K562 (cell line): ENCODE data around the gene STMP1. TPM values are rescaled to one million over a fixed set of nuclear protein-coding genes. Genes with fewer than 3 reads are reported as not detected.

Source experiments
- ATAC-seq: fragments of 200-7000 bp; cut with Tn5 transposase; 3 replicates; pipeline ENCODE4 v1.9.1; 2020; ENCODE audit warnings: moderate library complexity
- BruUV-seq: library from RNA; stranded (reverse); fragments of 400-500 nt; replicated peaks from 2 replicates; lab custom pipeline; 2021; lab: Mats Ljungman, UMichigan
- CTCF ChIA-PET: fragments of 300-600 bp; formaldehyde crosslinking; extraction: SDS; loops from one replicate; lab custom pipeline; 2021; ENCODE audit warnings: low intra/inter-chr PET ratio; lab: Yijun Ruan, JAX
- POLR2A ChIA-PET: fragments of 300-600, 350-650 bp; sonication (Branson Sonifier 250); formaldehyde crosslinking; extraction: SDS; loops from one replicate; lab custom pipeline; 2021; ENCODE audit warnings: antibody characterized with exemption, inconsistent platforms; lab: Yijun Ruan, JAX
- DNase-seq, 4 experiments: peaks; one replicate each; pipeline versions ENCODE4 v3.0.0 to v3.0.0-alpha.2; 2011 to 2018; ENCODE audit warnings: low spot score in 3 of 4, mixed read lengths in 3 of 4; ENCODE audit errors: extremely low read depth in 1 of 4
- FAIRE-seq: peaks from 2 replicates; lab custom pipeline; 2011; peaks lifted over from hg19 to GRCh38; lab: Jason Lieb, UNC
- H2AFZ ChIP-seq: 2 replicates; pipeline ENCODE4 v1.6.0; 2011; ENCODE audit warnings: low read depth, low read length, control low read depth, inconsistent platforms
- H3K27ac ChIP-seq: fragments of 200-600 bp; 3 replicates; pipeline ENCODE4 v1.8.0; 2011; ENCODE audit warnings: low read depth, mild to moderate bottlenecking, control low read depth, inconsistent platforms, low read length, moderate library complexity, mixed read lengths; ENCODE audit errors: extremely low read depth
- H3K27me3 ChIP-seq, 2 experiments: fragments of 300-600 bp in 1 of 2; 2 replicates in 1 of 2; 3 replicates in 1 of 2; pipeline versions ENCODE4 v1.6.0 to v1.8.0; 2011; ENCODE audit warnings: inconsistent platforms in 2 of 2, low read length in 2 of 2, mild to moderate bottlenecking in 1 of 2, mixed read lengths in 1 of 2, moderate library complexity in 1 of 2; ENCODE audit not compliant: control insufficient read depth in 2 of 2, insufficient read depth in 2 of 2
- H3K36me3 ChIP-seq: fragments of 300-600 bp; 3 replicates; pipeline ENCODE4 v1.8.0; 2011; ENCODE audit warnings: mild to moderate bottlenecking, low read length, inconsistent platforms; ENCODE audit not compliant: control insufficient read depth, insufficient read depth
- H3K4me1 ChIP-seq, 2 experiments: fragments of 200-600 bp in 1 of 2; replicated peaks in 1 of 2; 2 replicates in 1 of 2; 3 replicates in 1 of 2; pipeline versions ENCODE4 v1.5.1 to v1.8.0; 2011; ENCODE audit warnings: inconsistent platforms in 2 of 2, low read length in 2 of 2, mild to moderate bottlenecking in 1 of 2, mixed read lengths in 1 of 2, moderate library complexity in 1 of 2; ENCODE audit not compliant: control insufficient read depth in 2 of 2, insufficient read depth in 2 of 2
- H3K4me2 ChIP-seq: 2 replicates; pipeline ENCODE4 v1.6.1; 2011; ENCODE audit warnings: low read length, control low read depth, inconsistent platforms, mixed read lengths; ENCODE audit not compliant: insufficient read depth
- H3K4me3 ChIP-seq: fragments of 200-600 bp; sonication (generic), shearing (Covaris generic); 2 replicates; pipeline ENCODE4 v1.5.1; 2016; ENCODE audit warnings: control low read depth, inconsistent platforms
- H3K79me2 ChIP-seq: fragments of 200-600 bp; 3 replicates; pipeline ENCODE4 v1.8.0; 2011; ENCODE audit warnings: low read length, inconsistent platforms; ENCODE audit not compliant: control insufficient read depth, insufficient read depth
- H3K9ac ChIP-seq, 2 experiments: 2 replicates each; pipeline versions ENCODE4 v1.6.0 to v1.6.1; 2011; ENCODE audit warnings: low read depth in 2 of 2, low read length in 2 of 2, control low read depth in 1 of 2, inconsistent platforms in 1 of 2, mild to moderate bottlenecking in 1 of 2, mixed read lengths in 1 of 2; ENCODE audit not compliant: insufficient read depth in 1 of 2
- H3K9me1 ChIP-seq: one replicate; pipeline ENCODE4 v1.6.0; 2011; ENCODE audit warnings: inconsistent platforms, mild to moderate bottlenecking, low read length, moderate library complexity; ENCODE audit not compliant: control insufficient read depth, insufficient read depth
- H3K9me3 ChIP-seq: replicated peaks from 2 replicates; pipeline ENCODE4 v1.5.1; 2011; ENCODE audit warnings: low read depth, low read length, inconsistent platforms; ENCODE audit not compliant: control insufficient read depth, insufficient read depth
- H4K20me1 ChIP-seq: replicated peaks from 2 replicates; pipeline ENCODE4 v1.6.1; 2011; ENCODE audit warnings: low read length, inconsistent platforms, mixed read lengths; ENCODE audit not compliant: control insufficient read depth, insufficient read depth
- ATF3 ChIP-seq, 2 experiments: fragments of 450-650 bp in 1 of 2; sonication (generic) in 1 of 2; formaldehyde crosslinking in 1 of 2; IDR thresholded peaks in 1 of 2; conservative IDR thresholded peaks in 1 of 2; 2 replicates each; pipeline versions ENCODE4 v1.6.1 to v1.8.1; 2016 to 2023; ENCODE audit warnings: mild to moderate bottlenecking in 2 of 2, moderate library complexity in 2 of 2, inconsistent platforms in 1 of 2, missing genetic modification reagents in 1 of 2
- C11orf30 ChIP-seq: fragments of 450-650 bp; IDR thresholded peaks from 2 replicates; pipeline ENCODE4 v1.6.1; 2016; ENCODE audit warnings: low read depth, mild to moderate bottlenecking
- CBFB ChIP-seq: sonication (generic); formaldehyde crosslinking; IDR thresholded peaks from 2 replicates; pipeline ENCODE4 v1.4.0; 2020; ENCODE audit warnings: mild to moderate bottlenecking, missing genetic modification reagents
- ELK3 ChIP-seq: fragments of 450-650 bp; formaldehyde crosslinking; IDR thresholded peaks from 2 replicates; pipeline ENCODE4 v1.4.0; 2020; ENCODE audit warnings: mild to moderate bottlenecking
- FOXM1 ChIP-seq, 2 experiments: fragments of 450-650 bp in 1 of 2; sonication (generic) in 1 of 2; formaldehyde crosslinking in 1 of 2; IDR thresholded peaks; 2 replicates each; pipeline versions ENCODE4 v1.6.1 to v1.9.0; 2017 to 2022; ENCODE audit warnings: low read depth in 2 of 2, mild to moderate bottlenecking in 2 of 2, missing genetic modification reagents in 1 of 2, moderate library complexity in 1 of 2
- GTF2B ChIP-seq: IDR thresholded peaks from 2 replicates; pipeline ENCODE4 v1.6.1; 2011; ENCODE audit not compliant: insufficient read length; ENCODE audit errors: extremely low read depth
- HCFC1 ChIP-seq: IDR thresholded peaks from 2 replicates; pipeline ENCODE4 v1.6.1; 2012; ENCODE audit warnings: low read depth, low read length, improper control_type of control experiment
- NBN ChIP-seq: fragments of 450-650 bp; IDR thresholded peaks from 2 replicates; pipeline ENCODE4 v1.6.1; 2016; ENCODE audit warnings: low read depth, mild to moderate bottlenecking
- NELFE ChIP-seq: IDR thresholded peaks from 2 replicates; pipeline ENCODE4 v1.6.1; 2011; ENCODE audit warnings: mild to moderate bottlenecking; ENCODE audit not compliant: insufficient read depth, insufficient read length
- PTTG1 ChIP-seq: fragments of 450-650 bp; IDR thresholded peaks from 2 replicates; pipeline ENCODE4 v1.6.1; 2016; ENCODE audit warnings: low read depth, mild to moderate bottlenecking, missing genetic modification characterization, missing compliant biosample characterization
- RNF219 ChIP-seq: fragments of 250-450 bp; sonication (Bioruptor Pico); IDR thresholded peaks from 2 replicates; pipeline ENCODE4 v1.5.0; 2022; ENCODE audit warnings: mild to moderate bottlenecking
- SP1 ChIP-seq: sonication (generic); formaldehyde crosslinking; IDR thresholded peaks from 2 replicates; pipeline ENCODE4 v1.8.1; 2022; ENCODE audit warnings: mild to moderate bottlenecking, missing genetic modification reagents
- TAF7 ChIP-seq: fragments of 450-650 bp; IDR thresholded peaks from 2 replicates; pipeline ENCODE4 v1.6.1; 2016; ENCODE audit warnings: missing genetic modification characterization, missing compliant biosample characterization
- ZBED1 ChIP-seq: IDR thresholded peaks from 2 replicates; pipeline ENCODE4 v1.6.1; 2014
- whole genome bisulfite sequencing: fragments of 100-300 bp; shearing (Covaris generic); methylation state at CpG from one replicate; pipeline ENCODE4 v1.1.6; 2016; ENCODE audit warnings: low coverage, mixed read lengths; ENCODE audit not compliant: insufficient coverage; ENCODE audit errors: missing lambda C conversion rate; 5-methylcytosine and 5-hydroxymethylcytosine counted together
- in situ Hi-C: fragments of 300-500 bp; cut with MboI; formaldehyde crosslinking; loops from 4 replicates; pipeline ENCODE4 v1.15.0; 2018; ENCODE audit warnings: inconsistent platforms, mixed read lengths
- intact Hi-C: fragments of 100-400 bp; cut with micrococcal nuclease; formaldehyde crosslinking; loops from 2 replicates; pipeline ENCODE4 v1.14.2; 2022
- polyA plus RNA-seq, 8 experiments: library from polyadenylated mRNA; depleted of rRNA in 4 of 8; stranded (reverse) in 5 of 8; unstranded in 3 of 8; fragments of >200 nt; fragmentation: Nextera tagmentation in 2 of 8; fragmentation: Illumina TruSeq in 1 of 8; extraction: Ambion mirVana in 2 of 8; extraction: Trizol in 1 of 8; gene quantifications; 2 replicates each; pipeline versions ENCODE4 v1.2.1 to v1.2.3, GENCODE V29; 2011 to 2014; ENCODE audit warnings: inconsistent platforms in 1 of 8, missing spikeins in 1 of 8
- total RNA-seq, 7 experiments: library from RNA; depleted of rRNA in 6 of 7; stranded (reverse); fragments of >200 nt in 6 of 7; fragmentation: Illumina TruSeq in 2 of 7; extraction: Trizol in 2 of 7; gene quantifications; 2 replicates each; pipeline versions ENCODE4 v1.2.1 to v1.2.3, GENCODE V29; 2011 to 2021; ENCODE audit warnings: low replicate concordance in 1 of 7

Gene STMP1
- total and polyA plus RNA-seq, 9 of the 15 experiments (the other 6 are each of a cell fraction or from before 2014, with no cell fraction given), result 10.6 to 249 (median 56.8) TPM

- TF ChIP-seq NELFE (no peak), ATF3 (IDR thresholded peaks at IDR 0.05) (peak; percentile 44; the same call in 1 of the 2 replicates), ATF3 (CRISPR knock-in tag; conservative IDR thresholded peaks at IDR 0.05) (no peak)
Measured at GRCh38 chr7:135648235-135648634, 14.1 kb upstream of the STMP1 start (continued).

- H3K9ac ChIP-seq, result peak overlapping the region in 1 of 2 experiments; percentile 57; a peak in 1 of 4 replicates
- peaks cover 12 to 14% of the 10 kb centered on the region in 2 experiments; a peak in 4 of 5 replicates for H3K4me1 ChIP-seq
- no peaks in the 10 kb centered on the region for H3K9me1 ChIP-seq
- FAIRE-seq (peak; percentile 90), ATAC-seq (peak; percentile 89), DNase-seq (peak in 2 of 4 experiments; percentile 70 to 83)
- BruUV-seq, result TSS peak; percentile 25
- H4K20me1 ChIP-seq, result peaks cover 6% of the 10 kb centered on the region; the same call in 1 of the 2 replicates
- no peaks in the 10 kb centered on the region for H3K9me3 ChIP-seq
- intact Hi-C loops, result loop anchor here (1.0 kb wide), 1 partner anchor 370 kb away; no protein-coding TSS in a partner anchor
- peak overlapping the region; percentile 38; the same call in 2 of the 3 replicates for H3K27ac ChIP-seq
- H3K4me3 ChIP-seq, result no peak overlapping the region
- H3K79me2 ChIP-seq, result no peaks in the 10 kb centered on the region
- peaks cover 39% of the 10 kb centered on the region for H3K36me3 ChIP-seq
- H2AFZ ChIP-seq, result peak overlapping the region; percentile 5; the same call in 1 of the 2 replicates
- in situ Hi-C loops, result no loop called here
- CTCF ChIA-PET, result interaction anchor here (0.7 kb wide), 1 partner anchor 374 kb away, joined by 3 read pairs; no protein-coding TSS in a partner anchor
- H3K27me3 ChIP-seq, result no peaks in the 10 kb centered on the region
- peak overlapping the region; percentile 43 for H3K4me2 ChIP-seq
- POLR2A ChIA-PET, result interaction anchor here (2.8 kb wide), 1 partner anchor 11 kb away, joined by 10 read pairs; the partner anchor contains the start of gene STMP1
- 15% methylated on average over 15 of the region's 15 CpGs for WGBS
- peak; percentile 81; the same call in 1 of the 2 replicates for TF ChIP-seq CBFB (CRISPR knock-in tag)
- no peak for TF ChIP-seq PTTG1 (tag)
- no peak for TF ChIP-seq RNF219 (CRISPR knock-in tag)
- TF ChIP-seq FOXM1 (IDR thresholded peaks at IDR 0.05; ENCODE audit: low read depth), result no peak
- TF ChIP-seq FOXM1 (CRISPR knock-in tag; IDR thresholded peaks at IDR 0.05; ENCODE audit: low read depth), result no peak; the same call in 1 of the 2 replicates
- peak; percentile 66; the same call in 1 of the 2 replicates for TF ChIP-seq ZBED1
- peak; percentile 88 for TF ChIP-seq SP1 (CRISPR knock-in tag)
- TF ChIP-seq TAF7 (tag), result no peak
- no peak; the same call in 1 of the 2 replicates for TF ChIP-seq HCFC1
- peak; percentile 41; the same call in 1 of the 2 replicates for TF ChIP-seq C11orf30
- TF ChIP-seq NBN, result peak; percentile 90
- no peak for TF ChIP-seq GTF2B
- no peak for TF ChIP-seq ELK3
Measured at GRCh38 chr7:135650831-135651573, 11.3 kb upstream of the STMP1 start.
